Fibroblast of pulmonary artery (primary cell): ENCODE data around the gene SMG6.

ENCODE experiments used
- DNase-seq: peaks from one replicate; pipeline ENCODE4 v3.0.0-alpha.2; 2010; ENCODE audit warnings: low read depth
- H3K4me3 ChIP-seq: replicated peaks from 2 replicates; pipeline ENCODE4 v1.5.1; 2011; ENCODE audit warnings: low read depth, mild to moderate bottlenecking, control low read depth, low read length, moderate library complexity
- TF ChIP-seq, protein P1 (sequence below): IDR thresholded peaks from 2 replicates; pipeline ENCODE4 v1.5.1; 2011; ENCODE audit warnings: mild to moderate bottlenecking, control low read depth, low read length, inconsistent platforms; ENCODE audit errors: missing control alignments

Gene SMG6

GRCh38 chr17:2192367-2193057, 111.1 kb downstream of the SMG6 start:
- H3K4me3 ChIP-seq = no peak overlapping the region
- TF ChIP-seq, protein P1, sequence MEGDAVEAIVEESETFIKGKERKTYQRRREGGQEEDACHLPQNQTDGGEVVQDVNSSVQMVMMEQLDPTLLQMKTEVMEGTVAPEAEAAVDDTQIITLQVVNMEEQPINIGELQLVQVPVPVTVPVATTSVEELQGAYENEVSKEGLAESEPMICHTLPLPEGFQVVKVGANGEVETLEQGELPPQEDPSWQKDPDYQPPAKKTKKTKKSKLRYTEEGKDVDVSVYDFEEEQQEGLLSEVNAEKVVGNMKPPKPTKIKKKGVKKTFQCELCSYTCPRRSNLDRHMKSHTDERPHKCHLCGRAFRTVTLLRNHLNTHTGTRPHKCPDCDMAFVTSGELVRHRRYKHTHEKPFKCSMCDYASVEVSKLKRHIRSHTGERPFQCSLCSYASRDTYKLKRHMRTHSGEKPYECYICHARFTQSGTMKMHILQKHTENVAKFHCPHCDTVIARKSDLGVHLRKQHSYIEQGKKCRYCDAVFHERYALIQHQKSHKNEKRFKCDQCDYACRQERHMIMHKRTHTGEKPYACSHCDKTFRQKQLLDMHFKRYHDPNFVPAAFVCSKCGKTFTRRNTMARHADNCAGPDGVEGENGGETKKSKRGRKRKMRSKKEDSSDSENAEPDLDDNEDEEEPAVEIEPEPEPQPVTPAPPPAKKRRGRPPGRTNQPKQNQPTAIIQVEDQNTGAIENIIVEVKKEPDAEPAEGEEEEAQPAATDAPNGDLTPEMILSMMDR = no peak

DNA sequence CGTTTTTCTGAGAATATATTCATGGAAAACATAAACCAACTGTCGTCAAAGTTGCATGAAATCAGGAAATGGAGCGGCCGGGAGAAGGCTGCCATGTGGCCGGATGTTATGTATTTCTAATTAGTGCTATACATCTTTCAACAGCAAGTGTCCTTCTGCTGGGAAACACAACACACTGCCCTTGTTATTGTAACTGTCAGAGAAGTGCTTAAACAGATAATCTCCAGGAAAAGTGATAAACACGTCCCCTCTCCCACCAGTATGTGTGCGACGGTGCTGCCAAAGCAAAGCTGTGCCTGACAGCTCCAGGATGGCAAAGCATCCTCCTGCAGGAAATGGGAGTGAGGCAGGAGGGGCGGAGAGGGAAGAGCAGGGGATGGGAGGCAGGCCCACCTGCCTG, 111.8 kb downstream of the SMG6 start:
- H3K4me3 ChIP-seq = no peak overlapping the region
- peak; percentile 50 for DNase-seq
- TF ChIP-seq, protein P1 = no peak

More at GRCh38 chr17:2192367-2193057, 111.1 kb downstream of the SMG6 start:
- DNase-seq = peak; percentile 95

GRCh38 chr17:2191227-2191626, 112.4 kb downstream of the SMG6 start:
- TF ChIP-seq, protein P1 = no peak
- H3K4me3 ChIP-seq = no peak overlapping the region
- DNase-seq = no peak

GRCh38 chr17:2190014-2190413, 113.6 kb downstream of the SMG6 start:
- DNase-seq = peak; percentile 74
- TF ChIP-seq, protein P1 = no peak
- no peak overlapping the region for H3K4me3 ChIP-seq

DNA sequence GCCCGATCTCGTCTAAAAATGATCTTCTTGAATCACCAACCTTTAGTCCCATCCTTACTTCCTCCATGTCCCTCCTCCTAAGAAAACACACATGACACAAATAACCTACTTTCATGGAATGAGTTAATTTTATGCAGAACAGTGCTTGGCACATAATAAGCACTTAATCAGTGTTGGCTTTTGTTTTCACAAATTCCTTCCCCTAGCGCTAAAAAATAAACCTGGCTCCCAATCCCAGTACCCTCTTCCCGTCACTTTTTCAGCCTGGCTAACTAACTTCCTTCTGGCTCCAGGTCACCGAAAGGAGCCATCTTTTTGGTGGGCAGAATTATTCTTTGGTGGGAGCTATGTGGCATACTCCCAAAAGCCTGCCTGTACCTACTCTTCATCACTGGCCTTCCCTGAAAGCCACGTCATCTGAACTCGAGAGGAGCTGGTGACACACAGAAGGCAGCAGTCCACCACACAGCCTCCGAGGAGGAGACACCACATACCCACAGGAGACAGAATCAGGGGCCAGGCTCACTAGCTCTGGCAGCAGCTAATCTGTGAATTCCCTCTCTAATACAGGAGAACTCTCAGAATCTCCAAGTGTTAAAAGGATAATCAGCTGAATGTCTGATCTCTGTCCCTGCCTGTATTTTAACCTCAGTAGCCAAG, 114.5 kb downstream of the SMG6 start:
- TF ChIP-seq, protein P1 = no peak
- DNase-seq = no peak

GRCh38 chr17:2187758-2188157, 115.8 kb downstream of the SMG6 start:
- H3K4me3 ChIP-seq = no peak overlapping the region
- TF ChIP-seq, protein P1 = no peak
- no peak for DNase-seq

More for the DNA sequence above, 114.5 kb downstream of the SMG6 start:
- no peak overlapping the region for H3K4me3 ChIP-seq
